K562 (cell line): Measurements from ENCODE around the gene HSPB2. TPM values are rescaled to one million over a fixed set of nuclear protein-coding genes. Genes with fewer than 3 reads are reported as not detected.

Experiments
- CHD2 ChIP-seq: IDR thresholded peaks from 2 replicates; pipeline ENCODE4 v1.6.1; 2011; ENCODE audit warnings: low read depth, low read length
- CREB3L1 ChIP-seq: fragments of 450-650 bp; IDR thresholded peaks from 2 replicates; pipeline ENCODE4 v1.6.1; 2014; ENCODE audit warnings: low read depth, mild to moderate bottlenecking, moderate library complexity, borderline replicate concordance
- ELF1 ChIP-seq: fragments of 200-800 bp; sonication (Bioruptor generic); IDR thresholded peaks from 2 replicates; pipeline ENCODE4 v1.6.1; 2016; ENCODE audit warnings: missing genetic modification characterization, missing compliant biosample characterization
- FIP1L1 ChIP-seq: fragments of 200-400 bp; formaldehyde crosslinking; IDR thresholded peaks from 2 replicates; pipeline ENCODE4 v1.6.1; 2018; ENCODE audit warnings: mild to moderate bottlenecking, low read depth, low read length; ENCODE audit not compliant: poor library complexity, severe bottlenecking
- GATAD2B ChIP-seq: fragments of 450-650 bp; IDR thresholded peaks from 2 replicates; pipeline ENCODE4 v1.6.1; 2017; ENCODE audit warnings: mild to moderate bottlenecking, borderline replicate concordance
- HMGN3 ChIP-seq: IDR thresholded peaks from 2 replicates; pipeline ENCODE4 v1.6.1; 2011; ENCODE audit warnings: borderline replicate concordance, low read depth, mild to moderate bottlenecking, mixed read lengths, low read length; ENCODE audit not compliant: insufficient read length; ENCODE audit errors: extremely low read depth
- KLF16 ChIP-seq: IDR thresholded peaks from 2 replicates; pipeline ENCODE4 v1.6.1; 2016; ENCODE audit warnings: antibody characterized with exemption
- NBN ChIP-seq: fragments of 450-650 bp; IDR thresholded peaks from 2 replicates; pipeline ENCODE4 v1.6.1; 2016; ENCODE audit warnings: low read depth, mild to moderate bottlenecking
- NELFE ChIP-seq: IDR thresholded peaks from 2 replicates; pipeline ENCODE4 v1.6.1; 2011; ENCODE audit warnings: mild to moderate bottlenecking; ENCODE audit not compliant: insufficient read depth, insufficient read length
- NR0B1 ChIP-seq: fragments of 450-650 bp; IDR thresholded peaks from one replicate; pipeline ENCODE4 v1.6.1; 2018; ENCODE audit warnings: mild to moderate bottlenecking, moderate library complexity; ENCODE audit not compliant: partially characterized antibody
- PKNOX1 ChIP-seq: fragments of 450-650 bp; IDR thresholded peaks from 2 replicates; pipeline ENCODE4 v1.6.1; 2016
- STAG1 ChIP-seq: sonication (generic); formaldehyde crosslinking; IDR thresholded peaks from 2 replicates; pipeline ENCODE4 v1.5.0; 2020; ENCODE audit warnings: missing genetic modification reagents, borderline replicate concordance
- TCFL5 ChIP-seq: fragments of 250-450 bp; sonication (Bioruptor Pico); conservative IDR thresholded peaks from 2 replicates; pipeline ENCODE4 v1.6.1; 2021; ENCODE audit warnings: mild to moderate bottlenecking, moderate library complexity, matching md5 sums
- THAP12 ChIP-seq: fragments of 250-450 bp; sonication (Bioruptor Pico); IDR thresholded peaks from 2 replicates; pipeline ENCODE4 v1.9.0; 2021; ENCODE audit warnings: mild to moderate bottlenecking, inconsistent platforms
- XRCC3 ChIP-seq: fragments of 450-650 bp; IDR thresholded peaks from 2 replicates; pipeline ENCODE4 v1.6.1; 2017; ENCODE audit warnings: mild to moderate bottlenecking, moderate library complexity
- ZBTB8A ChIP-seq: fragments of 450-650 bp; IDR thresholded peaks from 2 replicates; pipeline ENCODE4 v1.6.1; 2018; ENCODE audit warnings: mild to moderate bottlenecking, moderate library complexity; ENCODE audit not compliant: partially characterized antibody
- ZFPM2 ChIP-seq: fragments of 250-450 bp; sonication (Bioruptor Pico); IDR thresholded peaks from 2 replicates; pipeline ENCODE4 v1.5.1; 2022; ENCODE audit warnings: mild to moderate bottlenecking
- ZNF263 ChIP-seq: sonication (generic); formaldehyde crosslinking; IDR thresholded peaks from 2 replicates; pipeline ENCODE4 v1.8.0; 2022; ENCODE audit warnings: mild to moderate bottlenecking, missing genetic modification reagents, borderline replicate concordance
- ZNF444 ChIP-seq: fragments of 250-450 bp; sonication (Bioruptor Pico); IDR thresholded peaks from 2 replicates; pipeline ENCODE4 v1.4.0; 2020; ENCODE audit warnings: mild to moderate bottlenecking, moderate library complexity
- ZNF511 ChIP-seq: sonication (generic); formaldehyde crosslinking; IDR thresholded peaks from 2 replicates; pipeline ENCODE4 v1.8.0; 2022; ENCODE audit warnings: mild to moderate bottlenecking, missing genetic modification reagents
- ZNF668 ChIP-seq: fragments of 250-450 bp; sonication (Bioruptor Pico); IDR thresholded peaks from 2 replicates; pipeline ENCODE4 v1.8.0; 2022; ENCODE audit warnings: mild to moderate bottlenecking, inconsistent platforms
- polyA plus RNA-seq, 8 experiments: library from polyadenylated mRNA; depleted of rRNA in 4 of 8; stranded (reverse) in 5 of 8; unstranded in 3 of 8; fragments of >200 nt; fragmentation: Nextera tagmentation in 2 of 8; fragmentation: Illumina TruSeq in 1 of 8; extraction: Ambion mirVana in 2 of 8; extraction: Trizol in 1 of 8; gene quantifications; 2 replicates each; pipeline versions ENCODE4 v1.2.1 to v1.2.3, GENCODE V29; 2011 to 2014; ENCODE audit warnings: inconsistent platforms in 1 of 8, missing spikeins in 1 of 8
- total RNA-seq, 7 experiments: library from RNA; depleted of rRNA in 6 of 7; stranded (reverse); fragments of >200 nt in 6 of 7; fragmentation: Illumina TruSeq in 2 of 7; extraction: Trizol in 2 of 7; gene quantifications; 2 replicates each; pipeline versions ENCODE4 v1.2.1 to v1.2.3, GENCODE V29; 2011 to 2021; ENCODE audit warnings: low replicate concordance in 1 of 7

The HSPB2 gene
- total and polyA plus RNA-seq, 9 of the 15 experiments (the other 6 are each of a cell fraction or from before 2014, with no cell fraction given), result 0.06 to 0.35 (median 0.11) TPM; not detected in 5

GRCh38 chr11:111910676-111911562 lies 1.6 kb upstream of the HSPB2 start (continued):
- TF ChIP-seq NBN (no peak), XRCC3 (no peak), ZFPM2 (no peak), GATAD2B (no peak), KLF16 (peak; percentile 40; the same call in 1 of the 2 replicates), NELFE (no peak), STAG1 (CRISPR knock-in tag) (no peak), NR0B1 (no peak), ZNF511 (CRISPR knock-in tag) (no peak), ZBTB8A (no peak), FIP1L1 (no peak), HMGN3 (no peak), ZNF444 (CRISPR knock-in tag) (no peak), CREB3L1 (no peak), CHD2 (no peak), ZNF668 (no peak), THAP12 (CRISPR knock-in tag) (no peak), ZNF263 (CRISPR knock-in tag) (no peak), TCFL5 (CRISPR knock-in tag) (no peak), PKNOX1 (0 out of 2 replicates have a peak, but pooled peaks have one; percentile 5), ELF1 (tag) (no peak)
